KMS-11 (cell line): ENCODE results near the gene PHACTR1.

Source experiments
- H2AFZ ChIP-seq: fragments of 200-600 bp; sonication (generic); 2 replicates; pipeline ENCODE4 v1.6.1; 2016; ENCODE audit warnings: antibody characterized with exemption, mixed run types, low read depth
- H3K27ac ChIP-seq: fragments of 200-600 bp; sonication (generic); 2 replicates; pipeline ENCODE4 v1.6.1; 2016; ENCODE audit warnings: mild to moderate bottlenecking, mixed run types
- H3K27me3 ChIP-seq: fragments of 200-600 bp; sonication (generic); 2 replicates; pipeline ENCODE4 v1.6.1; 2017; ENCODE audit warnings: mild to moderate bottlenecking, low read depth, mixed run types, moderate library complexity; ENCODE audit not compliant: insufficient read depth
- H3K36me3 ChIP-seq: fragments of 200-600 bp; sonication (generic); 2 replicates; pipeline ENCODE4 v1.6.1; 2017; ENCODE audit warnings: mild to moderate bottlenecking, mixed run types; ENCODE audit not compliant: insufficient read depth
- H3K4me1 ChIP-seq: fragments of 200-600 bp; sonication (generic); 2 replicates; pipeline ENCODE4 v1.6.1; 2016; ENCODE audit warnings: mild to moderate bottlenecking, low read depth, mixed run types; ENCODE audit not compliant: poor library complexity, severe bottlenecking
- H3K4me2 ChIP-seq: fragments of 200-600 bp; sonication (generic); 2 replicates; pipeline ENCODE4 v1.7.0; 2016; ENCODE audit warnings: mild to moderate bottlenecking, mixed run types
- H3K4me3 ChIP-seq: fragments of 200-600 bp; sonication (generic); IDR thresholded peaks from 2 replicates; pipeline ENCODE4 v1.6.1; 2017; ENCODE audit warnings: low read depth, low read length, mixed read lengths; ENCODE audit not compliant: insufficient read depth
- H3K79me2 ChIP-seq: fragments of 200-600 bp; sonication (generic); 2 replicates; pipeline ENCODE4 v1.6.1; 2016; ENCODE audit warnings: low read depth, mixed run types; ENCODE audit not compliant: insufficient read depth
- H3K9ac ChIP-seq: fragments of 200-600 bp; sonication (generic); 2 replicates; pipeline ENCODE4 v1.6.1; 2016; ENCODE audit warnings: mild to moderate bottlenecking, mixed run types
- H4K20me1 ChIP-seq: fragments of 200-600 bp; sonication (generic); 2 replicates; pipeline ENCODE4 v1.6.1; 2016; ENCODE audit warnings: mild to moderate bottlenecking, mixed run types; ENCODE audit not compliant: insufficient read depth
- CTCF ChIP-seq: fragments of 200-600 bp; sonication (generic); conservative IDR thresholded peaks from 2 replicates; pipeline ENCODE4 v1.6.1; 2017; ENCODE audit warnings: low read depth, mild to moderate bottlenecking, antibody characterized with exemption, low read length, moderate library complexity, mixed read lengths

PHACTR1 gene

GRCh38 chr6:12921467-12921866, 204.9 kb downstream of the PHACTR1 start:
- no peak for TF ChIP-seq CTCF
- H4K20me1 ChIP-seq: no peaks in the 10 kb centered on the region
- no peak overlapping the region for H3K27ac ChIP-seq
- no peak overlapping the region for H2AFZ ChIP-seq
- no peaks in the 10 kb centered on the region for H3K27me3 ChIP-seq
- H3K4me3 ChIP-seq: no peak overlapping the region
- no peak overlapping the region for H3K4me2 ChIP-seq
- no peak overlapping the region for H3K9ac ChIP-seq
- no peaks in the 10 kb centered on the region for H3K79me2 ChIP-seq
- no peaks in the 10 kb centered on the region for H3K36me3 ChIP-seq
- no peaks in the 10 kb centered on the region for H3K4me1 ChIP-seq

GRCh38 chr6:12923644-12924235, 207.2 kb downstream of the PHACTR1 start:
- Histone ChIP-seq H3K4me2 (no peak overlapping the region), H4K20me1 (no peaks in the 10 kb centered on the region), H3K4me3 (no peak overlapping the region), H3K79me2 (no peaks in the 10 kb centered on the region), H3K4me1 (no peaks in the 10 kb centered on the region), H3K27me3 (no peaks in the 10 kb centered on the region), H3K36me3 (no peaks in the 10 kb centered on the region), H2AFZ (no peak overlapping the region), H3K9ac (no peak overlapping the region), H3K27ac (no peak overlapping the region)
- TF ChIP-seq CTCF: no peak

GRCh38 chr6:12924911-12925310, 208.3 kb downstream of the PHACTR1 start:
- no peak overlapping the region for H3K27ac ChIP-seq
- H3K36me3 ChIP-seq: no peaks in the 10 kb centered on the region
- no peaks in the 10 kb centered on the region for H4K20me1 ChIP-seq
- H3K9ac ChIP-seq: no peak overlapping the region
- H3K4me3 ChIP-seq: no peak overlapping the region
- TF ChIP-seq CTCF: no peak
- no peaks in the 10 kb centered on the region for H3K27me3 ChIP-seq
- no peak overlapping the region for H3K4me2 ChIP-seq
- no peaks in the 10 kb centered on the region for H3K79me2 ChIP-seq
- no peaks in the 10 kb centered on the region for H3K4me1 ChIP-seq
- no peak overlapping the region for H2AFZ ChIP-seq

- H2AFZ ChIP-seq: no peak overlapping the region
- no peaks in the 10 kb centered on the region for H4K20me1 ChIP-seq
- H3K9ac ChIP-seq: no peak overlapping the region
- H3K27me3 ChIP-seq: no peaks in the 10 kb centered on the region
- no peaks in the 10 kb centered on the region for H3K79me2 ChIP-seq
- no peaks in the 10 kb centered on the region for H3K4me1 ChIP-seq
- no peak for TF ChIP-seq CTCF
- no peaks in the 10 kb centered on the region for H3K36me3 ChIP-seq
- H3K4me2 ChIP-seq: no peak overlapping the region
- H3K27ac ChIP-seq: no peak overlapping the region
- H3K4me3 ChIP-seq: no peak overlapping the region
Measured at GRCh38 chr6:12927746-12928145, 211.2 kb downstream of the PHACTR1 start.

- Histone ChIP-seq H3K9ac (no peak overlapping the region), H3K79me2 (no peaks in the 10 kb centered on the region), H3K27me3 (no peaks in the 10 kb centered on the region), H3K4me1 (no peaks in the 10 kb centered on the region), H4K20me1 (no peaks in the 10 kb centered on the region), H3K4me2 (no peak overlapping the region), H3K36me3 (no peaks in the 10 kb centered on the region), H3K4me3 (no peak overlapping the region), H2AFZ (no peak overlapping the region), H3K27ac (no peak overlapping the region)
- no peak for TF ChIP-seq CTCF
Measured at GRCh38 chr6:12929678-12930077, 213.1 kb downstream of the PHACTR1 start.
